MM.1S (cell line): ENCODE data around the gene OR8D1.

Experiments
- EZH2 ChIP-seq: fragments of 300-600 bp; sonication (generic); optimal IDR thresholded peaks from 2 replicates; pipeline ENCODE3; 2017; ENCODE audit warnings: low read depth, mild to moderate bottlenecking, antibody characterized with exemption, low read length, mixed read lengths
- EZH2phosphoT487 ChIP-seq: fragments of 300-600 bp; sonication (generic); IDR thresholded peaks from 2 replicates; pipeline ENCODE4 v1.6.1; 2018; ENCODE audit warnings: antibody characterized with exemption, low read length
- TF ChIP-seq, protein P1 (sequence below): fragments of 300-600 bp; sonication (generic); IDR thresholded peaks from 2 replicates; pipeline ENCODE4 v1.5.1; 2016; ENCODE audit warnings: antibody characterized with exemption, low read length, mixed read lengths

DNA sequence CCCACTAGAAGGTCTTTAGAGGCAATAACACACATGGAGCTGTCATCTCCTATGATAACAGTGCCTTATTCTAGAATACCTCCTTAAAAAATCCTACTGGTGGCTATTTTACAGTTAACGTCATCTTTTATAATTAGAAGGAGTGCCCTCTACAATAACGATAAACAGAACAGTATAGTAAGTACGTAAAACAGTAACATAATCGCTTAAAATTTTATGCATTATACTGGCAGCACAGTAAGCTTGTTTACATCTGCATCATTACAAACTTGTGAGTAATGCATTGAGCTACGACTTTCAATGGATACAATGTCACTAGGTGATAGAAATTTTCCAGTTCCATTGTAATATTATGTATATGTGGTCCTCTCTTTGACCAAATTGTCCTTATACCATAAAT, 30.6 kb upstream of the OR8D1 start:
- TF ChIP-seq, protein P1, sequence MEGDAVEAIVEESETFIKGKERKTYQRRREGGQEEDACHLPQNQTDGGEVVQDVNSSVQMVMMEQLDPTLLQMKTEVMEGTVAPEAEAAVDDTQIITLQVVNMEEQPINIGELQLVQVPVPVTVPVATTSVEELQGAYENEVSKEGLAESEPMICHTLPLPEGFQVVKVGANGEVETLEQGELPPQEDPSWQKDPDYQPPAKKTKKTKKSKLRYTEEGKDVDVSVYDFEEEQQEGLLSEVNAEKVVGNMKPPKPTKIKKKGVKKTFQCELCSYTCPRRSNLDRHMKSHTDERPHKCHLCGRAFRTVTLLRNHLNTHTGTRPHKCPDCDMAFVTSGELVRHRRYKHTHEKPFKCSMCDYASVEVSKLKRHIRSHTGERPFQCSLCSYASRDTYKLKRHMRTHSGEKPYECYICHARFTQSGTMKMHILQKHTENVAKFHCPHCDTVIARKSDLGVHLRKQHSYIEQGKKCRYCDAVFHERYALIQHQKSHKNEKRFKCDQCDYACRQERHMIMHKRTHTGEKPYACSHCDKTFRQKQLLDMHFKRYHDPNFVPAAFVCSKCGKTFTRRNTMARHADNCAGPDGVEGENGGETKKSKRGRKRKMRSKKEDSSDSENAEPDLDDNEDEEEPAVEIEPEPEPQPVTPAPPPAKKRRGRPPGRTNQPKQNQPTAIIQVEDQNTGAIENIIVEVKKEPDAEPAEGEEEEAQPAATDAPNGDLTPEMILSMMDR = no peak
- no peak for TF ChIP-seq EZH2
- TF ChIP-seq EZH2phosphoT487 = no peak
